Esophagus squamous epithelium (tissue), 4 donors: ENCODE data around the gene TPK1.

Source experiments
- POLR2A ChIP-seq, 4 donors: fragments of 450-650 bp; IDR thresholded peaks; one replicate each; pipeline ENCODE4 v1.6.1; 2017; ENCODE audit warnings: antibody characterized with exemption in 4 of 4, mild to moderate bottlenecking in 4 of 4, moderate library complexity in 3 of 4
- TF ChIP-seq, protein P1 (sequence below), 6 experiments: fragments of 450-650 bp in 4 of 6; fragments of 200-600 bp in 2 of 6; sonication (generic) in 2 of 6; IDR thresholded peaks; one replicate each; pipeline ENCODE4 v1.5.1; 2016 to 2019; ENCODE audit warnings: antibody characterized with exemption in 6 of 6, mild to moderate bottlenecking in 4 of 6, moderate library complexity in 4 of 6

GRCh38 chr7:144584726-144585125 is 251.1 kb downstream of the TPK1 start:
- no peak for TF ChIP-seq POLR2A (IDR thresholded peaks at IDR 0.05)
- TF ChIP-seq, protein P1, sequence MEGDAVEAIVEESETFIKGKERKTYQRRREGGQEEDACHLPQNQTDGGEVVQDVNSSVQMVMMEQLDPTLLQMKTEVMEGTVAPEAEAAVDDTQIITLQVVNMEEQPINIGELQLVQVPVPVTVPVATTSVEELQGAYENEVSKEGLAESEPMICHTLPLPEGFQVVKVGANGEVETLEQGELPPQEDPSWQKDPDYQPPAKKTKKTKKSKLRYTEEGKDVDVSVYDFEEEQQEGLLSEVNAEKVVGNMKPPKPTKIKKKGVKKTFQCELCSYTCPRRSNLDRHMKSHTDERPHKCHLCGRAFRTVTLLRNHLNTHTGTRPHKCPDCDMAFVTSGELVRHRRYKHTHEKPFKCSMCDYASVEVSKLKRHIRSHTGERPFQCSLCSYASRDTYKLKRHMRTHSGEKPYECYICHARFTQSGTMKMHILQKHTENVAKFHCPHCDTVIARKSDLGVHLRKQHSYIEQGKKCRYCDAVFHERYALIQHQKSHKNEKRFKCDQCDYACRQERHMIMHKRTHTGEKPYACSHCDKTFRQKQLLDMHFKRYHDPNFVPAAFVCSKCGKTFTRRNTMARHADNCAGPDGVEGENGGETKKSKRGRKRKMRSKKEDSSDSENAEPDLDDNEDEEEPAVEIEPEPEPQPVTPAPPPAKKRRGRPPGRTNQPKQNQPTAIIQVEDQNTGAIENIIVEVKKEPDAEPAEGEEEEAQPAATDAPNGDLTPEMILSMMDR (IDR thresholded peaks at IDR 0.05), result no peak
